Measurements from ENCODE around the gene ATMIN. TPM values are rescaled to one million over a fixed set of nuclear protein-coding genes. Genes with fewer than 3 reads are reported as not detected.

ATMIN gene
- total and polyA plus RNA-seq, 4 donors, result 6.8 to 17.8 (median 12.3) TPM

- Histone ChIP-seq H3K4me1 (ENCODE audit: control insufficient read depth in 4 of 4, insufficient read depth in 4 of 4, low read length in 3 of 4) (no peaks in the 10 kb centered on the region), H3K36me3 (ENCODE audit: control insufficient read depth in 4 of 4, insufficient read depth in 3 of 4, low read depth in 1 of 4, low read length in 3 of 4) (no peaks in the 10 kb centered on the region), H3K4me3 (ENCODE audit: low read depth in 1 of 3, low read length in 3 of 3) (no peak overlapping the region), H3K27ac (ENCODE audit: low read depth in 1 of 2, low read length in 2 of 2) (no peak overlapping the region), H3K9ac (ENCODE audit: low read depth in 1 of 2, low read length in 2 of 2) (no peak overlapping the region), H3K9me3 (ENCODE audit: control insufficient read depth in 4 of 4, low read length in 3 of 4) (no peaks in the 10 kb centered on the region), H3K27me3 (ENCODE audit: control insufficient read depth in 4 of 4, insufficient read depth in 4 of 4, low read length in 3 of 4) (no peaks in the 10 kb centered on the region)
- WGBS, result 80% methylated on average over 8 of the region's 8 CpGs
- TF ChIP-seq ATF3 (IDR thresholded peaks at IDR 0.05) (no peak), SP1 (IDR thresholded peaks at IDR 0.05) (no peak), JUND (IDR thresholded peaks at IDR 0.05) (no peak), EGR1 (IDR thresholded peaks at IDR 0.05; ENCODE audit: low read depth in 2 of 2) (no peak), FOXA1 (IDR thresholded peaks at IDR 0.05) (no peak), RAD21 (IDR thresholded peaks at IDR 0.05) (no peak), NR2F2 (IDR thresholded peaks at IDR 0.05) (no peak), HNF4G (IDR thresholded peaks at IDR 0.05) (no peak), GABPA (IDR thresholded peaks at IDR 0.05 in 1 of 2, conservative IDR thresholded peaks at IDR 0.05 in 1 of 2) (no peak), FOXA2 (IDR thresholded peaks at IDR 0.05) (no peak), ZBTB33 (IDR thresholded peaks at IDR 0.05) (no peak), HNF4A (conservative IDR thresholded peaks at IDR 0.05) (no peak), RXRA (IDR thresholded peaks at IDR 0.05) (no peak), TAF1 (conservative IDR thresholded peaks at IDR 0.05) (no peak), MAX (IDR thresholded peaks at IDR 0.05) (no peak), REST (IDR thresholded peaks at IDR 0.05) (no peak), CTCF (IDR thresholded peaks at IDR 0.05; ENCODE audit: low read depth, low read length, missing input control) (no peak), YY1 (IDR thresholded peaks at IDR 0.05) (no peak)
- no peak for DNase-seq (ENCODE audit: low spot score)
These were observed 35.3 kb downstream of the ATMIN start for GRCh38 chr16:81070979-81071378.

Data from liver (tissue), 9 donors.